CD4-positive, alpha-beta T cell (primary cell): Measurements from ENCODE around the gene C6orf89. TPM values are rescaled to one million over a fixed set of nuclear protein-coding genes. Genes with fewer than 3 reads are reported as not detected.

Experiments used
- ATAC-seq: fragments of 200-7000 bp; cut with Tn5 transposase; one replicate; pipeline ENCODE4 v1.10.0; 2022; ENCODE audit warnings: mild to moderate bottlenecking; ENCODE audit not compliant: poor library complexity
- CTCF ChIA-PET: fragments of 350-600 bp; sonication (Branson Sonifier 250); formaldehyde crosslinking; loops from one replicate; lab custom pipeline; 2021; ENCODE audit warnings: antibody characterized with exemption, inconsistent platforms; lab: Charles Lee
- POLR2A ChIA-PET: fragments of 350-600 bp; sonication (Branson Sonifier 250); formaldehyde crosslinking; loops from one replicate; lab custom pipeline; 2021; ENCODE audit warnings: antibody characterized with exemption, inconsistent platforms; lab: Charles Lee
- DNase-seq, 14 experiments: peaks; one replicate each; pipeline ENCODE4 v3.0.0-alpha.2; 2013 to 2020; ENCODE audit warnings: mixed read lengths in 2 of 14
- H3K27ac ChIP-seq, 2 donors: one replicate each; pipeline versions ENCODE4 v1.5.1 to v1.7.0; 2013; ENCODE audit warnings: low read length in 2 of 2, low read depth in 1 of 2, mild to moderate bottlenecking in 1 of 2
- H3K27me3 ChIP-seq, 2 experiments: 1 replicate in 1 of 2; 2 replicates in 1 of 2; pipeline versions ENCODE4 v1.6.1 to v1.7.0; 2013; ENCODE audit warnings: low read length in 2 of 2, control low read depth in 1 of 2, mild to moderate bottlenecking in 1 of 2, moderate library complexity in 1 of 2; ENCODE audit not compliant: insufficient read depth in 2 of 2, control insufficient read depth in 1 of 2
- H3K36me3 ChIP-seq: one replicate; pipeline ENCODE4 v1.6.1; 2013; ENCODE audit warnings: low read length, control low read depth; ENCODE audit not compliant: insufficient read depth
- H3K4me1 ChIP-seq: one replicate; pipeline ENCODE4 v1.6.1; 2013; ENCODE audit warnings: low read length, control low read depth; ENCODE audit not compliant: insufficient read depth
- H3K4me3 ChIP-seq: one replicate; pipeline ENCODE4 v1.5.1; 2013; ENCODE audit warnings: mild to moderate bottlenecking, low read length, moderate library complexity
- H3K9me3 ChIP-seq, 2 experiments: 1 replicate in 1 of 2; 2 replicates in 1 of 2; pipeline versions ENCODE4 v1.6.1 to v1.7.0; 2013; ENCODE audit warnings: low read length in 2 of 2, mild to moderate bottlenecking in 2 of 2, control low read depth in 1 of 2, moderate library complexity in 1 of 2; ENCODE audit not compliant: control insufficient read depth in 1 of 2, insufficient read depth in 1 of 2
- H3K27ac Mint-ChIP-seq: one replicate; pipeline ENCODE4 v1.8.0; 2020; ENCODE audit warnings: mixed read lengths
- H3K27me3 Mint-ChIP-seq: one replicate; pipeline ENCODE4 v1.8.0; 2021; ENCODE audit warnings: mixed read lengths
- H3K36me3 Mint-ChIP-seq: one replicate; pipeline ENCODE4 v1.8.0; 2021; ENCODE audit warnings: low read depth, mixed read lengths
- H3K4me1 Mint-ChIP-seq: one replicate; pipeline ENCODE4 v1.8.0; 2021; ENCODE audit warnings: low read depth, mixed read lengths
- H3K4me3 Mint-ChIP-seq: one replicate; pipeline ENCODE4 v1.8.0; 2020; ENCODE audit warnings: mild to moderate bottlenecking, mixed read lengths
- H3K9me3 Mint-ChIP-seq: one replicate; pipeline ENCODE4 v1.8.0; 2020; ENCODE audit warnings: mixed read lengths
- intact Hi-C, 2 experiments: fragments of 100-400 bp; cut with DNase I in 1 of 2; cut with micrococcal nuclease in 1 of 2; formaldehyde crosslinking; loops; one replicate each; pipeline versions ENCODE4 v1.15.1 to v1.9.0; 2023 to 2025; cut with DNase I, micrococcal nuclease
- total RNA-seq, 174 experiments: library from RNA in 2 of 174; stranded (reverse) in 2 of 174; gene quantifications; one replicate each; pipeline ENCODE4 v1.2.3 and lab custom pipeline; 2021 to 2026
- TF ChIP-seq, protein P1 (sequence below): fragments of 200-600 bp; IDR thresholded peaks from one replicate; pipeline ENCODE4 v1.8.0; 2022; ENCODE audit warnings: antibody characterized with exemption, mild to moderate bottlenecking

C6orf89 gene
- total RNA-seq, 2 experiments from 2014 or later = 23.7 to 24.0 TPM

- Histone ChIP-seq H3K36me3 (no peaks in the 10 kb centered on the region), H3K27me3 (peaks cover 30 to 34% of the 10 kb centered on the region in 2 experiments), H3K27ac (no peak overlapping the region), H3K4me1 (peaks cover 19% of the 10 kb centered on the region), H3K4me3 (no peak overlapping the region), H3K9me3 (peaks cover 0 to 15% of the 10 kb centered on the region in 2 experiments)
- POLR2A ChIA-PET = no interaction called here
- ATAC-seq (no peak), DNase-seq (no peak)
- peak overlapping the region; percentile 66 for H3K4me3 Mint-ChIP-seq
- H3K36me3 Mint-ChIP-seq = no peaks in the 10 kb centered on the region
- CTCF ChIA-PET = no interaction called here
- no peak overlapping the region for H3K27ac Mint-ChIP-seq
- no peaks in the 10 kb centered on the region for H3K9me3 Mint-ChIP-seq
- TF ChIP-seq, protein P1, sequence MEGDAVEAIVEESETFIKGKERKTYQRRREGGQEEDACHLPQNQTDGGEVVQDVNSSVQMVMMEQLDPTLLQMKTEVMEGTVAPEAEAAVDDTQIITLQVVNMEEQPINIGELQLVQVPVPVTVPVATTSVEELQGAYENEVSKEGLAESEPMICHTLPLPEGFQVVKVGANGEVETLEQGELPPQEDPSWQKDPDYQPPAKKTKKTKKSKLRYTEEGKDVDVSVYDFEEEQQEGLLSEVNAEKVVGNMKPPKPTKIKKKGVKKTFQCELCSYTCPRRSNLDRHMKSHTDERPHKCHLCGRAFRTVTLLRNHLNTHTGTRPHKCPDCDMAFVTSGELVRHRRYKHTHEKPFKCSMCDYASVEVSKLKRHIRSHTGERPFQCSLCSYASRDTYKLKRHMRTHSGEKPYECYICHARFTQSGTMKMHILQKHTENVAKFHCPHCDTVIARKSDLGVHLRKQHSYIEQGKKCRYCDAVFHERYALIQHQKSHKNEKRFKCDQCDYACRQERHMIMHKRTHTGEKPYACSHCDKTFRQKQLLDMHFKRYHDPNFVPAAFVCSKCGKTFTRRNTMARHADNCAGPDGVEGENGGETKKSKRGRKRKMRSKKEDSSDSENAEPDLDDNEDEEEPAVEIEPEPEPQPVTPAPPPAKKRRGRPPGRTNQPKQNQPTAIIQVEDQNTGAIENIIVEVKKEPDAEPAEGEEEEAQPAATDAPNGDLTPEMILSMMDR = no peak
- H3K4me1 Mint-ChIP-seq = peaks cover 16% of the 10 kb centered on the region
- peaks cover 28% of the 10 kb centered on the region for H3K27me3 Mint-ChIP-seq
- intact Hi-C loops = no loop called here
Measured at GRCh38 chr6:36837686-36838085, 48.1 kb upstream of the C6orf89 start.

GRCh38 chr6:36838896-36839748 is 46.6 kb upstream of the C6orf89 start, which contains the start of gene CPNE5:
TSS of gene CPNE5 (minus strand) at chr6:36839444. CDS start at chr6:36839377, 67 bp downstream.
- Histone ChIP-seq H3K9me3 (peaks cover 0 to 15% of the 10 kb centered on the region in 2 experiments), H3K27ac (no peak within 1 kb of the TSS), H3K27me3 (peaks cover 30 to 34% of the 10 kb centered on the region in 2 experiments), H3K36me3 (no peaks in the 10 kb centered on the region), H3K4me1 (peaks cover 19% of the 10 kb centered on the region), H3K4me3 (peak within 1 kb of the TSS; percentile 48)
- no peak within 1 kb of the TSS for H3K27ac Mint-ChIP-seq
- DNase-seq (peak in 1 of 14 experiments; percentile 34), ATAC-seq (peak; percentile 22)
- TF ChIP-seq, protein P1 = no peak
- peaks cover 28% of the 10 kb centered on the region for H3K27me3 Mint-ChIP-seq
- no peaks in the 10 kb centered on the region for H3K9me3 Mint-ChIP-seq
- peaks cover 16% of the 10 kb centered on the region for H3K4me1 Mint-ChIP-seq
- ChIA-PET CTCF (no interaction called here), POLR2A (no interaction called here)
- intact Hi-C loops = no loop called here
- H3K4me3 Mint-ChIP-seq = peak within 1 kb of the TSS; percentile 79
- H3K36me3 Mint-ChIP-seq = no peaks in the 10 kb centered on the region

DNA sequence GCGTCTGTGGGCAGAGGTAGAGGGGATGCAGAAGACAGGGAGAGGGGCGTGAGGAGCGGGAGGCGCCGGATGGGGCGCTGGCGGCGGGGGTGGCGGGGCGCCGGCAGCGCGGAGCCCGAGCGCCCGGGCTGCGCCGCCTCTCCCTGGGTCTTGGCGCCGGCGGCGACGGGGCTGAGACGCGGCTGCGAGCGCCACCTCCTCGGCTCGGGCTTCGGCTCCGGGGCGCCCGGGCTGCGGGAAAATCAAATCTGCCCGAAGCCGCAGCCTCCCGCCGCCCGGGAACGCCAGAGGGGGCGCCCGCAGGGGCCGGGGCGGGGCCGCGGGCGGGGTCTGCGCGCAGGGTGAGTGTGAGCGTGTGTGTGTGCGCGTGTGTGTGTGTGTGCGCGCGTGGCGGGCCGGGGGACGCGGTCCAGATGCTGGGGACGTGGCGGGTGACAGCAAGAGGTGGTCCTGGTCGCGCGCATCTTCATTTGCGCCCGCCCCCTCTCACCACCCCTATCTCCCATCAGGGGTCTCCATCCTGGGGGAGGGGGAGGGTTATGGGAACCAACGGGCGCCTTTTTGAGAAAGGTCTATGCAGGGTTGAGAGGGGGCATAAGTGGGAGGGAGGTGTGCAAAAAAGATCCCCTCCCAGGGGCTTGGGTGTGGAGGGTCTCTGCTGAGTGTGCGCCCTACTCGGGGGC is 45.9 kb upstream of the C6orf89 start:
- ChIA-PET CTCF (interaction anchor here (1.0 kb wide), 1 partner anchor 12 kb away, joined by 3 read pairs; no protein-coding TSS in a partner anchor), POLR2A (no interaction called here)
- DNase-seq = peak in 13 of 14 experiments; percentile 19 to 72 (median 32)
- peak; percentile 68 for ATAC-seq
- Mint-ChIP-seq H3K4me3 (peak overlapping the region; percentile 79), H3K36me3 (no peaks in the 10 kb centered on the region), H3K27ac (no peak overlapping the region), H3K27me3 (peaks cover 28% of the 10 kb centered on the region), H3K4me1 (peaks cover 16% of the 10 kb centered on the region), H3K9me3 (no peaks in the 10 kb centered on the region)
- Histone ChIP-seq H3K27ac (no peak overlapping the region), H3K9me3 (peaks cover 0 to 15% of the 10 kb centered on the region in 2 experiments), H3K4me3 (peak overlapping the region; percentile 48), H3K36me3 (no peaks in the 10 kb centered on the region), H3K27me3 (peaks cover 30 to 34% of the 10 kb centered on the region in 2 experiments), H3K4me1 (peaks cover 19% of the 10 kb centered on the region)
- intact Hi-C loops = no loop called here
- TF ChIP-seq, protein P1 = no peak
